AG04449 (cell line): ENCODE results near the gene RABGGTA.

Experiments
- CTCF ChIA-PET: fragments of 350-600 bp; formaldehyde crosslinking; extraction: SDS; loops from one replicate; lab custom pipeline; 2021; ENCODE audit warnings: antibody characterized with exemption; lab: Yijun Ruan, JAX
- POLR2A ChIA-PET: fragments of 400-600, 350-600 bp; formaldehyde crosslinking; extraction: SDS; loops from one replicate; lab custom pipeline; 2020; ENCODE audit warnings: antibody characterized with exemption, inconsistent platforms; lab: Yijun Ruan, JAX
- DNase-seq: peaks from one replicate; pipeline ENCODE4 v3.0.0-alpha.2; 2010; ENCODE audit warnings: low read depth, low spot score
- H3K4me3 ChIP-seq: 2 replicates; pipeline ENCODE4 v1.5.1; 2011; ENCODE audit warnings: low read depth, mild to moderate bottlenecking, control low read depth, low read length
- TF ChIP-seq, protein P1 (sequence below): IDR thresholded peaks from one replicate; pipeline ENCODE4 v1.5.1; 2011; ENCODE audit warnings: mild to moderate bottlenecking, moderate library complexity, low read length, control low read depth, inconsistent platforms; ENCODE audit not compliant: insufficient read depth; ENCODE audit errors: missing control alignments

Gene RABGGTA

DNA sequence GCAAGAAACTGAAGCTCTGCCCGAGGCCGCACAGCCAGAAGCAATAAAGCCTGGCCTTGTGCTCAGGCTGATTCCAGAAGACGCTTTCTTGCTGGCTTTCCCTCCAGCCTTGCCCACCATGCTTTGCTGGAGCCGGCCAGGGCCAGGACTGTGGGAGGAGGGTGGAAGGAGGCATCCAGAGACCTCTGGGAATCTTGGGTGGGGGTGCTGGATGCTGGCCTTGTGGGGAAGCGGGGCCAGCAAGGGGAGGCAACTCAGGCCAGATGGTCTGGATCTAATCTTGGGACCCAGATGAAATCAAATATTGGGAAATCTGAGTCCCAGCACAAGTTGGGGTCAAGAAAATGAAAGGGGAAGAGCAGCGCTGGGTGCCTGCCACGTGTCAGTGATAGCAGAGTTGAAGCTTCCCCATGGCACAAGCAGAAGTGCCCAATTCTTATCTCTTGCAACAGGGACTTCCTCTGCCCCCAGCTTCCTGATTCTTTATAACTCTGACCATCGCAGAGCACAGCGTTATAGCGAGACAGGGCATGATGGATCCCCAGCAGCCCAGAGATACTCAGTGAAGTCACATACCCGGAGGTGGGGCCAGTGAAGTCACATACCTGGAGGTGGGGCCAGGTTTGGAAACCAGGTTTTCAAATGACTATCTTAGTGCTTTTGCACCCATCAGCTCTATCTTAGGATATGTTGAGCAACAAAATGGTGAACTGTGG, 6.4 kb upstream of the RABGGTA start:
- H3K4me3 ChIP-seq, result no peak overlapping the region
- TF ChIP-seq, protein P1, sequence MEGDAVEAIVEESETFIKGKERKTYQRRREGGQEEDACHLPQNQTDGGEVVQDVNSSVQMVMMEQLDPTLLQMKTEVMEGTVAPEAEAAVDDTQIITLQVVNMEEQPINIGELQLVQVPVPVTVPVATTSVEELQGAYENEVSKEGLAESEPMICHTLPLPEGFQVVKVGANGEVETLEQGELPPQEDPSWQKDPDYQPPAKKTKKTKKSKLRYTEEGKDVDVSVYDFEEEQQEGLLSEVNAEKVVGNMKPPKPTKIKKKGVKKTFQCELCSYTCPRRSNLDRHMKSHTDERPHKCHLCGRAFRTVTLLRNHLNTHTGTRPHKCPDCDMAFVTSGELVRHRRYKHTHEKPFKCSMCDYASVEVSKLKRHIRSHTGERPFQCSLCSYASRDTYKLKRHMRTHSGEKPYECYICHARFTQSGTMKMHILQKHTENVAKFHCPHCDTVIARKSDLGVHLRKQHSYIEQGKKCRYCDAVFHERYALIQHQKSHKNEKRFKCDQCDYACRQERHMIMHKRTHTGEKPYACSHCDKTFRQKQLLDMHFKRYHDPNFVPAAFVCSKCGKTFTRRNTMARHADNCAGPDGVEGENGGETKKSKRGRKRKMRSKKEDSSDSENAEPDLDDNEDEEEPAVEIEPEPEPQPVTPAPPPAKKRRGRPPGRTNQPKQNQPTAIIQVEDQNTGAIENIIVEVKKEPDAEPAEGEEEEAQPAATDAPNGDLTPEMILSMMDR, result no peak
- ChIA-PET CTCF (interaction anchor here (1.0 to 7.7 kb wide), 6 partner anchors 20 to 154 kb away, joined by 3 to 63 read pairs (median 4); partner anchors contain the start of genes CIDEB, DHRS1, NOP9 and TINF2), POLR2A (no interaction called here)
- DNase-seq, result no peak

DNA sequence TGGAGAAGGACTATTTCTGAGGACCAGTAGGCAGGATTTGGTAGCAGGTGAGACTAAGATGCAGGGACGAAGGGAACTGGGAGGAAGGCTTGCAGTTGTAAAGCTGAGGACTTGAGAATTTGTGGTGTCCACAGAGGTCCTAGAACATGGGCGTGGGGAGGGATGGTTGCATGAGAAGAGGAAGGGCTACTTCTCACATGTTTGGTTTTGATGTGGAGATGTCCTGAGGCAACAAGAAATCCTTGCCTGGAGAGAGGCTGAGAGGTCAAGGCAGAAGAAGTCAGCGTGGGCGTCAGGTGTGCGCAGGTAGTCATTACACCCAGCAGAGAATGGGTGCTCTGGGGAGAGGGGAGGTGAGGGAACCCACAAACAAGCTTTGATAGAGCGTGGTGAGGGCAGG, 5.7 kb upstream of the RABGGTA start:
- TF ChIP-seq, protein P1, result no peak
- no peak for DNase-seq
- ChIA-PET CTCF (interaction anchor here (1.6 to 7.7 kb wide), 4 partner anchors 20 to 155 kb away, joined by 3 to 63 read pairs (median 10); partner anchors contain the start of gene TINF2), POLR2A (no interaction called here)
- H3K4me3 ChIP-seq, result no peak overlapping the region

DNA sequence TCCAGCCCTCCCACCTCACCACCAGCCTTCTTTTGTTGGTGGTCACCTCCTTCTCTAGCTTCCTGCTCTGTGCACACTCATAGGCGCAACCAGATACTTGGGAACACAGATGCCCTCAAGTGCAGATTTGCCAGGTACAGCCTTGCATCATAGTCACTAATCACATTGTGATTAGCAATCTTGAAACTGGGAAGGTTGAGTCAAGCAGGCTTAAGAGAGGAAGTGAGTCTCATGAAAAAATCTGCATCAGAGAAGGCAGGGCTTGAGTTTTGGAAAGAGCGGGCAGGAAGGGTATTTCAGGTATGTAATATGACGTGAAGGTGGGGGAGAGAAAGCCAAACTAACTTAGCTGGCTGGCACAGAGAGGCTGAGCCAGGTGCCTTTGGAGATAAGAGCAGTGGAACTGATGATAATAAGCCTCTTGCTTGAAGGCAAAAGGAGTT, 2.7 kb upstream of the RABGGTA start:
- no peak for DNase-seq
- no peak overlapping the region for H3K4me3 ChIP-seq
- POLR2A ChIA-PET, result no interaction called here
- CTCF ChIA-PET, result interaction anchor here (1.5 to 3.7 kb wide), 4 partner anchors 10 to 60 kb away, joined by 4 to 14 read pairs (median 11); partner anchors contain the start of gene CIDEB
- TF ChIP-seq, protein P1, result no peak

DNA sequence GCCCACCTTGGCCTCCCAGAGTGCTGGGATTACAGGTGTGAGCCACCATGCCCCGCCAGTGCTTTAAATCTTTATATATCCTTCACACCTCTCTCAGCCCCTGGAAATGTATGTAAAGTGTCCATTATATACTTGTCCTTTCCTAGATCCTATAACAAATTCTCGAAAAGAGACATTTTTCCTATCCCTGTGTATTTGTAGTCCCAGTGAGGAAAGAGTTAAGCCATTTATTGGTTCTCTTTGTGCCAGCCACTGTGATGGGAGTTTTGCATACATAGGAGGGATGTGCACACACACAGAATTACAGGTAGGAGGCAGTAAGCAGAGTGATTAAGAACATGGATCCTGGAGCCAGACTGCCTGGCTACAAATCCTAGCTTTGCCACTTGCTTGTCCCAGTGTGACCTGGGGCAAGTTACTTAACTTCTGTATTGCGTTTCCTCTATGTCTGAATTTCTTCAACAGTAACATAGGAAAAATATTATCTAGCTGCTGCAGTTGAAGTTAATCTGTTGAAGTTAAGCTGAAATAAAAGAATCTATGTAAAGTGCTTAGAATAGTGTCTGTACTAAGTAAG, 2.1 kb upstream of the RABGGTA start:
- TF ChIP-seq, protein P1, result no peak
- POLR2A ChIA-PET, result no interaction called here
- CTCF ChIA-PET, result interaction anchor here (1.5 to 6.1 kb wide), 5 partner anchors 10 to 60 kb away, joined by 4 to 57 read pairs (median 13); partner anchors contain the start of genes CIDEB and TGM1
- no peak overlapping the region for H3K4me3 ChIP-seq
- no peak for DNase-seq

DNA sequence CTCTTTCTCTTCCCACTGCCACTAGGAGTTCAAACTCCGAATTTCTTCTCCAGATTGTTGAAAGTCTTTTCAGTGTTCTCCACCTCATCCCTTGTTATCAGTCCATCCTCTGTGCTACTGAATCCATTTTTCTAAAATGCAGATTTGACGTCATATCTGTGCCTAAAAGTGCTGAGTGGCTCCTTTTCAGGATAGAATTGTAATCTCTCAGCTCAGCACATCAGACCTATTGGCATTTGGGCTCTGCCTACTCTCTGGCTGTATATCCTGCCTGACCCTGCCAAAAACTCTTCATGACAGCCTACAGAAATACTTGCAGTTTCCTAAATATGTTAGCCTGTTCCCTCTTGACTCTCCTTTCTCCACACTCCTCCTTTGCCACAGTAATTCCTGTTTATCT, 1.1 kb upstream of the RABGGTA start:
- ChIA-PET CTCF (interaction anchor here (0.9 to 6.1 kb wide), 12 partner anchors 9 to 164 kb away, joined by 3 to 57 read pairs (median 6); partner anchors contain the start of genes DHRS1, IRF9, NOP9 and TGM1), POLR2A (no interaction called here)
- H3K4me3 ChIP-seq, result no peak overlapping the region
- no peak for DNase-seq
- TF ChIP-seq, protein P1, result no peak
